Endothelial cell of hepatic sinusoid (primary cell): ENCODE data around the gene UPK3BL2.
"Not testable (repeated sequence)": the region's sequence is repeated elsewhere in the genome, so short reads cannot be mapped to it uniquely, and the experiment has no call there.

Source experiments
- in situ Hi-C: cut with HindIII; loops from 2 replicates; pipeline ENCODE4 v1.10.0; 2017; ENCODE audit warnings: low sequenced_read_pairs

UPK3BL2 gene

GRCh38 chr7:102494473-102495149 is 48.9 kb downstream of the UPK3BL2 start:
- in situ Hi-C loops, result not testable (repeated sequence)

GRCh38 chr7:102494026-102494425 is 49.5 kb downstream of the UPK3BL2 start:
- in situ Hi-C loops, result not testable (repeated sequence)

GRCh38 chr7:102493220-102493935 is 50.1 kb downstream of the UPK3BL2 start:
- in situ Hi-C loops, result not testable (repeated sequence)

GRCh38 chr7:102490529-102491075 is 52.9 kb downstream of the UPK3BL2 start:
- in situ Hi-C loops, result not testable (repeated sequence)
